ENCODE results near the gene TPX2. TPM values are rescaled to one million over a fixed set of nuclear protein-coding genes. Genes with fewer than 3 reads are reported as not detected.

The TPX2 gene
- polyA plus RNA-seq, 1 donor from 2014 or later, result 2.1 TPM

DNA sequence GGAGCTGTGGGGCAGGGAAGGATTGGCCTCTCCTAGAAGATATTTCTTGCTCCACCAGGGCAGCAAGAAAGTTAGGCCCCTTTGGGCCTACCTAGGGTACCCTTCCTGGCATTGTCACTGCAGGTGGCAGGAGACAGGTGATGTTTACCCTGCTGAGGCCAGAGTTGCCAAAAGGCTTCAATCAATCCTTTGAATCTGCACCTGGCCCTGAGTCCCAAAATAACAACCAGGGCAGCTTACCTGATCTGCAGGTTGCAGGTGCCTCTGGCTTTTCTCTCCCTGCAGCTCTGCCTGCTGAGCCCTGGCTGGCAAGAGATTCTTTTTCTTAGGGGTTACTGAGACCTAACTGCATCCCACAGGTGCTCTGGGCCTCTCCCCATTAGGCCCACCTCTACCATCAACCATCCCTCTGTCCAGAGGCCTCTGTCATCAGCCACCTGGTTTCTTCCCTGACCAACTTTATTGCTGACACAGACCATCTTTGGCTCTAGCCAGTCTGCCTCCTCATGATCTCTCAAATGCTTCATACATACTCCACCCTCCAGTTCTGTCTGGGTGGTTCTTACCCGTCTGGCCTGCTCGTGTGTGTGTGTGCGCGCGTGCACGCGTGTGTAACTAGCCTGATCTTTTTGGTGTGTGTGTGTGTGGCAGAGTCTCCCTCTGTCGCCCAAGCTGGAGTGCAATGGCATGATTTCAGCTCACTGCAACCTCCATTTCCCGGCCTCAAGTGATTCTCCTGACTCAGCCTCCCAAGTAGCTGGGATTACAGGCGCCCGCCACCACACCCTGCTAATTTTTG, 30.2 kb upstream of the TPX2 start:
- Histone ChIP-seq H3K9me3 (ENCODE audit: low read length) (no peaks in the 10 kb centered on the region), H3K4me2 (ENCODE audit: low read length) (no peak overlapping the region), H3K9me2 (ENCODE audit: insufficient read depth, low read length) (no peaks in the 10 kb centered on the region), H2AFZ (ENCODE audit: low read depth, low read length) (no peak overlapping the region), H3K4me3 (ENCODE audit: low read length) (no peak overlapping the region), H3K27me3 (ENCODE audit: insufficient read depth, low read depth, low read length) (no peaks in the 10 kb centered on the region), H3K27ac (ENCODE audit: low read length) (no peak overlapping the region), H4K20me1 (ENCODE audit: insufficient read depth) (no peaks in the 10 kb centered on the region), H3K79me2 (replicated peaks; ENCODE audit: insufficient read depth, low read length) (peaks cover 62% of the 10 kb centered on the region), H3K9ac (ENCODE audit: low read length) (no peak overlapping the region), H3K36me3 (ENCODE audit: insufficient read depth, low read length) (peaks cover 16% of the 10 kb centered on the region), H3F3A (ENCODE audit: insufficient read depth, low read length, poor library complexity, severe bottlenecking) (no peaks in the 10 kb centered on the region)
- TF ChIP-seq EZH2 (IDR thresholded peaks at IDR 0.05; ENCODE audit: borderline replicate concordance, insufficient read depth, low read length, poor library complexity, severe bottlenecking) (no peak), RAD21 (conservative IDR thresholded peaks at IDR 0.05) (no peak), EP300 (conservative IDR thresholded peaks at IDR 0.05; ENCODE audit: poor library complexity, severe bottlenecking) (no peak), POLR2AphosphoS5 (IDR thresholded peaks at IDR 0.05) (no peak), MXI1 (conservative IDR thresholded peaks at IDR 0.05; ENCODE audit: poor library complexity, severe bottlenecking) (no peak), TAF1 (IDR thresholded peaks at IDR 0.05; ENCODE audit: low read depth) (no peak), SMC3 (conservative IDR thresholded peaks at IDR 0.05; ENCODE audit: poor library complexity) (no peak)
- TF ChIP-seq, protein P1, sequence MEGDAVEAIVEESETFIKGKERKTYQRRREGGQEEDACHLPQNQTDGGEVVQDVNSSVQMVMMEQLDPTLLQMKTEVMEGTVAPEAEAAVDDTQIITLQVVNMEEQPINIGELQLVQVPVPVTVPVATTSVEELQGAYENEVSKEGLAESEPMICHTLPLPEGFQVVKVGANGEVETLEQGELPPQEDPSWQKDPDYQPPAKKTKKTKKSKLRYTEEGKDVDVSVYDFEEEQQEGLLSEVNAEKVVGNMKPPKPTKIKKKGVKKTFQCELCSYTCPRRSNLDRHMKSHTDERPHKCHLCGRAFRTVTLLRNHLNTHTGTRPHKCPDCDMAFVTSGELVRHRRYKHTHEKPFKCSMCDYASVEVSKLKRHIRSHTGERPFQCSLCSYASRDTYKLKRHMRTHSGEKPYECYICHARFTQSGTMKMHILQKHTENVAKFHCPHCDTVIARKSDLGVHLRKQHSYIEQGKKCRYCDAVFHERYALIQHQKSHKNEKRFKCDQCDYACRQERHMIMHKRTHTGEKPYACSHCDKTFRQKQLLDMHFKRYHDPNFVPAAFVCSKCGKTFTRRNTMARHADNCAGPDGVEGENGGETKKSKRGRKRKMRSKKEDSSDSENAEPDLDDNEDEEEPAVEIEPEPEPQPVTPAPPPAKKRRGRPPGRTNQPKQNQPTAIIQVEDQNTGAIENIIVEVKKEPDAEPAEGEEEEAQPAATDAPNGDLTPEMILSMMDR (IDR thresholded peaks at IDR 0.05; ENCODE audit: poor library complexity, severe bottlenecking), result no peak
- TF ChIP-seq, protein P2, sequence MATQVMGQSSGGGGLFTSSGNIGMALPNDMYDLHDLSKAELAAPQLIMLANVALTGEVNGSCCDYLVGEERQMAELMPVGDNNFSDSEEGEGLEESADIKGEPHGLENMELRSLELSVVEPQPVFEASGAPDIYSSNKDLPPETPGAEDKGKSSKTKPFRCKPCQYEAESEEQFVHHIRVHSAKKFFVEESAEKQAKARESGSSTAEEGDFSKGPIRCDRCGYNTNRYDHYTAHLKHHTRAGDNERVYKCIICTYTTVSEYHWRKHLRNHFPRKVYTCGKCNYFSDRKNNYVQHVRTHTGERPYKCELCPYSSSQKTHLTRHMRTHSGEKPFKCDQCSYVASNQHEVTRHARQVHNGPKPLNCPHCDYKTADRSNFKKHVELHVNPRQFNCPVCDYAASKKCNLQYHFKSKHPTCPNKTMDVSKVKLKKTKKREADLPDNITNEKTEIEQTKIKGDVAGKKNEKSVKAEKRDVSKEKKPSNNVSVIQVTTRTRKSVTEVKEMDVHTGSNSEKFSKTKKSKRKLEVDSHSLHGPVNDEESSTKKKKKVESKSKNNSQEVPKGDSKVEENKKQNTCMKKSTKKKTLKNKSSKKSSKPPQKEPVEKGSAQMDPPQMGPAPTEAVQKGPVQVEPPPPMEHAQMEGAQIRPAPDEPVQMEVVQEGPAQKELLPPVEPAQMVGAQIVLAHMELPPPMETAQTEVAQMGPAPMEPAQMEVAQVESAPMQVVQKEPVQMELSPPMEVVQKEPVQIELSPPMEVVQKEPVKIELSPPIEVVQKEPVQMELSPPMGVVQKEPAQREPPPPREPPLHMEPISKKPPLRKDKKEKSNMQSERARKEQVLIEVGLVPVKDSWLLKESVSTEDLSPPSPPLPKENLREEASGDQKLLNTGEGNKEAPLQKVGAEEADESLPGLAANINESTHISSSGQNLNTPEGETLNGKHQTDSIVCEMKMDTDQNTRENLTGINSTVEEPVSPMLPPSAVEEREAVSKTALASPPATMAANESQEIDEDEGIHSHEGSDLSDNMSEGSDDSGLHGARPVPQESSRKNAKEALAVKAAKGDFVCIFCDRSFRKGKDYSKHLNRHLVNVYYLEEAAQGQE (IDR thresholded peaks at IDR 0.05; ENCODE audit: borderline replicate concordance), result no peak

DNA sequence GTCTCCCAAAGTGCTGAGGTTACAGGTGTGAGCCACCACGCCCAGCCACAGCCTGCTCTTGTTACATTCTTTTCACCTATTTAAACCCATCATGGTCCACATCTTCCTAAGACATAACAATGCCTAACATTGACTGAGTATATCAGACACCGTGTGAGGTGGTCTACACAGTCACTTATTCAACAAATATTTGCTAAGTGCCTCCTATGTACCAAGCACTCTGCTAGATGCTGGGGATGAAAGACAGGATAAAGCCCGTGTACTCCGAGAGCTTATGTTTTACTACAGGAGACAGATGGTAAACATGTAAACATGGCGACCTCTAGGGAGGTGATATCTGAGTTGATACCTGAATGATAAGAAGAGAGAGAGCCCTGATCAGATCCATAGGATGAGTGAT, 29.2 kb upstream of the TPX2 start:
- H2AFZ ChIP-seq (ENCODE audit: low read depth, low read length), result no peak overlapping the region
- no peaks in the 10 kb centered on the region for H3K9me3 ChIP-seq (ENCODE audit: low read length)
- no peak overlapping the region for H3K4me2 ChIP-seq (ENCODE audit: low read length)
- H3K79me2 ChIP-seq (replicated peaks; ENCODE audit: insufficient read depth, low read length), result peaks cover 58% of the 10 kb centered on the region
- no peak overlapping the region for H3K9ac ChIP-seq (ENCODE audit: low read length)
- H3K27me3 ChIP-seq (ENCODE audit: insufficient read depth, low read depth, low read length), result no peaks in the 10 kb centered on the region
- H3K27ac ChIP-seq (ENCODE audit: low read length), result no peak overlapping the region
- no peaks in the 10 kb centered on the region for H3F3A ChIP-seq (ENCODE audit: insufficient read depth, low read length, poor library complexity, severe bottlenecking)
- H3K9me2 ChIP-seq (ENCODE audit: insufficient read depth, low read length), result no peaks in the 10 kb centered on the region
- H3K4me3 ChIP-seq (ENCODE audit: low read length), result no peak overlapping the region
- H4K20me1 ChIP-seq (ENCODE audit: insufficient read depth), result no peaks in the 10 kb centered on the region
- no peak for TF ChIP-seq EZH2 (IDR thresholded peaks at IDR 0.05; ENCODE audit: borderline replicate concordance, insufficient read depth, low read length, poor library complexity, severe bottlenecking)
- no peak for TF ChIP-seq MXI1 (conservative IDR thresholded peaks at IDR 0.05; ENCODE audit: poor library complexity, severe bottlenecking)
- TF ChIP-seq, protein P1 (IDR thresholded peaks at IDR 0.05; ENCODE audit: poor library complexity, severe bottlenecking), result no peak
- no peak for TF ChIP-seq SMC3 (conservative IDR thresholded peaks at IDR 0.05; ENCODE audit: poor library complexity)
- no peak for TF ChIP-seq TAF1 (IDR thresholded peaks at IDR 0.05; ENCODE audit: low read depth)
- no peak for TF ChIP-seq EP300 (conservative IDR thresholded peaks at IDR 0.05; ENCODE audit: poor library complexity, severe bottlenecking)
- TF ChIP-seq RAD21 (conservative IDR thresholded peaks at IDR 0.05), result no peak
- H3K36me3 ChIP-seq (ENCODE audit: insufficient read depth, low read length), result peaks cover 16% of the 10 kb centered on the region
